Body of pancreas (tissue), 4 donors: Measurements from ENCODE around the gene GNAS-AS1.

Experiments
- POLR2A ChIP-seq, 3 donors: fragments of 450-650 bp; IDR thresholded peaks; one replicate each; pipeline ENCODE4 v1.6.1; 2016; ENCODE audit warnings: antibody characterized with exemption in 3 of 3, mild to moderate bottlenecking in 2 of 3
- TF ChIP-seq, protein P1 (sequence below), 7 experiments: fragments of 450-650 bp in 4 of 7; fragments of 200-600 bp in 3 of 7; sonication (generic) in 3 of 7; IDR thresholded peaks; one replicate each; pipeline ENCODE4 v1.5.1; 2016 to 2019; ENCODE audit warnings: antibody characterized with exemption in 7 of 7

DNA sequence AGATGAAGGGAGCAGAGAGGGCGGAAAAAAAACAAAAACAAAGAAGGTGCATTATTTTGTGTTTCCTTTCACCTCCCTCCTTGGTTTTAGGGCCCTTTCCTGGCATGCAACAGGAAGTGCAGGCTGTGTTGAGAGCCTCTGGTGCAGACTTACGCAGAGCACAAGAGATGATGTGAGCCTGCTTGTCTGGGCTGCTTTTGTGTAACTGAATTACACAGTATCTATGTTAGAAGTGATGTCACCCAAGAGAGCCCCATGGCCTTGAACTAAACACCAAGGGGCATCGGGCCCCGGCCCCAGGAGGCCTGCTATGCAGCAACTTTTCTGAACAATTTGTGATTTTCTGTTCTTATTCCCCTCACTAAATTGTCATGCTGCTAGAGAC is 27.3 kb upstream of the GNAS-AS1 start:
- no peak for TF ChIP-seq POLR2A (IDR thresholded peaks at IDR 0.05)
- TF ChIP-seq, protein P1, sequence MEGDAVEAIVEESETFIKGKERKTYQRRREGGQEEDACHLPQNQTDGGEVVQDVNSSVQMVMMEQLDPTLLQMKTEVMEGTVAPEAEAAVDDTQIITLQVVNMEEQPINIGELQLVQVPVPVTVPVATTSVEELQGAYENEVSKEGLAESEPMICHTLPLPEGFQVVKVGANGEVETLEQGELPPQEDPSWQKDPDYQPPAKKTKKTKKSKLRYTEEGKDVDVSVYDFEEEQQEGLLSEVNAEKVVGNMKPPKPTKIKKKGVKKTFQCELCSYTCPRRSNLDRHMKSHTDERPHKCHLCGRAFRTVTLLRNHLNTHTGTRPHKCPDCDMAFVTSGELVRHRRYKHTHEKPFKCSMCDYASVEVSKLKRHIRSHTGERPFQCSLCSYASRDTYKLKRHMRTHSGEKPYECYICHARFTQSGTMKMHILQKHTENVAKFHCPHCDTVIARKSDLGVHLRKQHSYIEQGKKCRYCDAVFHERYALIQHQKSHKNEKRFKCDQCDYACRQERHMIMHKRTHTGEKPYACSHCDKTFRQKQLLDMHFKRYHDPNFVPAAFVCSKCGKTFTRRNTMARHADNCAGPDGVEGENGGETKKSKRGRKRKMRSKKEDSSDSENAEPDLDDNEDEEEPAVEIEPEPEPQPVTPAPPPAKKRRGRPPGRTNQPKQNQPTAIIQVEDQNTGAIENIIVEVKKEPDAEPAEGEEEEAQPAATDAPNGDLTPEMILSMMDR (IDR thresholded peaks at IDR 0.05): no peak
